Forelimb muscle (tissue), 1 donor: ENCODE results near the gene CBX5. TPM values are rescaled to one million over a fixed set of nuclear protein-coding genes. Genes with fewer than 3 reads are reported as not detected.
"Not testable (repeated sequence)": the region's sequence is repeated elsewhere in the genome, so short reads cannot be mapped to it uniquely, and the experiment has no call there.

Experiments
- DNase-seq: peaks from one replicate; pipeline ENCODE4 v3.0.0-alpha.2; 2013; ENCODE audit warnings: low read depth
- polyA plus RNA-seq: library from polyadenylated mRNA; unstranded; fragments of 120-200 nt; gene quantifications from one replicate; pipeline ENCODE4 v1.2.1, GENCODE V29; 2013; ENCODE audit not compliant: insufficient read length

The CBX5 gene
- 66.9 TPM for polyA plus RNA-seq

GRCh38 chr12:54279632-54280467 lies at the start of gene CBX5:
CBX5 (minus strand) TSS chr12:54280122; CDS start chr12:54257650, 22,472 bp downstream.
- peak; percentile 100 for DNase-seq

- DNase-seq, result no peak
Measured at GRCh38 chr12:54328595-54329337, 48.8 kb upstream of the CBX5 start.

GRCh38 chr12:54325442-54326109 lies 45.7 kb upstream of the CBX5 start:
- DNase-seq, result not testable (repeated sequence)

GRCh38 chr12:54324617-54325441 lies 44.9 kb upstream of the CBX5 start, which contains the start of gene COPZ1:
COPZ1 (plus strand) TSS chr12:54325131; CDS start chr12:54325164, 33 bp downstream.
- DNase-seq, result peak; percentile 100

GRCh38 chr12:54321363-54321762 lies 41.4 kb upstream of the CBX5 start:
- DNase-seq, result no peak

- DNase-seq, result not testable (repeated sequence)
Measured at GRCh38 chr12:54312309-54312708, 32.4 kb upstream of the CBX5 start.

GRCh38 chr12:54311051-54311450 lies 31.1 kb upstream of the CBX5 start:
- DNase-seq, result no peak

GRCh38 chr12:54306925-54307741 lies 27.2 kb upstream of the CBX5 start:
- no peak for DNase-seq

GRCh38 chr12:54304187-54304810 lies 24.4 kb upstream of the CBX5 start:
- no peak for DNase-seq

- no peak for DNase-seq
Measured at GRCh38 chr12:54303640-54304039, 23.7 kb upstream of the CBX5 start.

- no peak for DNase-seq
Measured at GRCh38 chr12:54301428-54302048, 21.6 kb upstream of the CBX5 start.

- no peak for DNase-seq
Measured at GRCh38 chr12:54300732-54301427, 21.0 kb upstream of the CBX5 start, which contains the start of gene NFE2. NFE2 (minus strand) TSS chr12:54301015; CDS start chr12:54295248, 5,767 bp downstream.

- no peak for DNase-seq
Measured at GRCh38 chr12:54300225-54300731, 20.4 kb upstream of the CBX5 start.

- no peak for DNase-seq
Measured at GRCh38 chr12:54299515-54300224, 19.7 kb upstream of the CBX5 start.

- DNase-seq, result no peak
Measured at GRCh38 chr12:54298904-54299303, 19.0 kb upstream of the CBX5 start.

GRCh38 chr12:54296393-54297099 lies 16.6 kb upstream of the CBX5 start:
- no peak for DNase-seq

GRCh38 chr12:54294953-54295566 lies 15.1 kb upstream of the CBX5 start:
- DNase-seq, result no peak
